Neural cell (in vitro differentiated cells): Measurements from ENCODE around the gene PHACTR4.
A peak's percentile ranks its signal among the peaks of the same experiment; 100 is the strongest.

Experiments
- EP300 ChIP-seq: fragments of 450-650 bp; conservative IDR thresholded peaks from 2 replicates; pipeline ENCODE4 v1.6.1; 2014; ENCODE audit warnings: antibody characterized with exemption, mild to moderate bottlenecking, moderate library complexity; ENCODE audit not compliant: poor library complexity, severe bottlenecking
- MXI1 ChIP-seq: fragments of 450-650 bp; conservative IDR thresholded peaks from 2 replicates; pipeline ENCODE4 v1.6.1; 2014; ENCODE audit warnings: antibody characterized with exemption, mild to moderate bottlenecking; ENCODE audit not compliant: poor library complexity, severe bottlenecking
- RAD21 ChIP-seq: fragments of 450-650 bp; conservative IDR thresholded peaks from 2 replicates; pipeline ENCODE4 v1.6.1; 2014; ENCODE audit warnings: antibody characterized with exemption, mild to moderate bottlenecking, moderate library complexity
- TAF1 ChIP-seq: IDR thresholded peaks from 2 replicates; pipeline ENCODE4 v1.6.1; 2012; ENCODE audit warnings: low read depth
- TF ChIP-seq, protein P1 (sequence below): fragments of 450-650 bp; IDR thresholded peaks from 2 replicates; pipeline ENCODE4 v1.5.1; 2014; ENCODE audit warnings: antibody characterized with exemption, mild to moderate bottlenecking, moderate library complexity; ENCODE audit not compliant: poor library complexity, severe bottlenecking
- TF ChIP-seq, protein P2 (sequence below): IDR thresholded peaks from 2 replicates; pipeline ENCODE4 v1.6.1; 2012; ENCODE audit warnings: borderline replicate concordance

DNA sequence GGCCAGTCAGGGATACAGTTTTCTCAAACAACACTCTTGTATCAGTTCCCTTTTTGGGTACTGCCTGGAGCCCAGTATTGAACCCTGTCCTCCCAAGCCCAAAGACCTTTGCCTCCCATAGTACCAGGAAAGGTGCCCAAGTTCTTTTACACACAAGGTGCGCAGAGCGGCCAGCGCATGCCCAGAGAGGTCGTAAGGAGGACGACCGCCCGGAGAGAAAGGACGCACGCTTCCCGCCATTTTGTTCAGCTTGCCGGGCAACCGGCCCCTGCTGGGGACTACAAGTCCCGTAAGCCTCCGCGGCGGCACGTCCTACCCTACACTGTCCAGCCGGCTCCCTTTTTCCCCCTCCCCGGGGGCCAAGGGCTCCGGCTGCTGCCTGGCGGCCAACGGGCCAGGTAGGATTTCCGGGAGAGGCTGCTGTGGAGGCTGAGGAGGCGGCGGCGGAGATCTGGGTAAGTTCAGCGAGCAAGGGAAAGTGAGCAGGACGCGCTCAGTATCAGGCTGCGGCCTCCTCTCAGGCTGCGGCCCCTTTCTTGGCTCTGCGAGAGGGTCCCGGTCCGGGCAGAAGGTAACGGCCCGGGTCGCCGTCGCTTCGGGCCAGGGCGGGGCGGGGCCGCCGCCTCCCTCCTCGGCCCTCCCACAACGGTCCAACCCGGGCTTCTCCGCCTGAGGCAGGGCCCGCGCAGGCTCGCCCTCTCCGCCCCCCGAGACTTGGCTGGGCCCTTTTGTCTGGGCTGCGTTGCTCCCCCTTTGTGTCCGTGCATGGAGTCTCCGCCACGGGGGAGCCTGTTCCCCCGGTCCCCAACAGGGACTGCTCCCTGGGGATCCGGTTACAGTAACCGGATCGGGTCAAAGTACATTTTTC is at the start of gene PHACTR4:
- TF ChIP-seq, protein P1, sequence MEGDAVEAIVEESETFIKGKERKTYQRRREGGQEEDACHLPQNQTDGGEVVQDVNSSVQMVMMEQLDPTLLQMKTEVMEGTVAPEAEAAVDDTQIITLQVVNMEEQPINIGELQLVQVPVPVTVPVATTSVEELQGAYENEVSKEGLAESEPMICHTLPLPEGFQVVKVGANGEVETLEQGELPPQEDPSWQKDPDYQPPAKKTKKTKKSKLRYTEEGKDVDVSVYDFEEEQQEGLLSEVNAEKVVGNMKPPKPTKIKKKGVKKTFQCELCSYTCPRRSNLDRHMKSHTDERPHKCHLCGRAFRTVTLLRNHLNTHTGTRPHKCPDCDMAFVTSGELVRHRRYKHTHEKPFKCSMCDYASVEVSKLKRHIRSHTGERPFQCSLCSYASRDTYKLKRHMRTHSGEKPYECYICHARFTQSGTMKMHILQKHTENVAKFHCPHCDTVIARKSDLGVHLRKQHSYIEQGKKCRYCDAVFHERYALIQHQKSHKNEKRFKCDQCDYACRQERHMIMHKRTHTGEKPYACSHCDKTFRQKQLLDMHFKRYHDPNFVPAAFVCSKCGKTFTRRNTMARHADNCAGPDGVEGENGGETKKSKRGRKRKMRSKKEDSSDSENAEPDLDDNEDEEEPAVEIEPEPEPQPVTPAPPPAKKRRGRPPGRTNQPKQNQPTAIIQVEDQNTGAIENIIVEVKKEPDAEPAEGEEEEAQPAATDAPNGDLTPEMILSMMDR: no peak
- TF ChIP-seq EP300: no peak
- TF ChIP-seq RAD21: no peak
- TF ChIP-seq TAF1: no peak
- TF ChIP-seq, protein P2, sequence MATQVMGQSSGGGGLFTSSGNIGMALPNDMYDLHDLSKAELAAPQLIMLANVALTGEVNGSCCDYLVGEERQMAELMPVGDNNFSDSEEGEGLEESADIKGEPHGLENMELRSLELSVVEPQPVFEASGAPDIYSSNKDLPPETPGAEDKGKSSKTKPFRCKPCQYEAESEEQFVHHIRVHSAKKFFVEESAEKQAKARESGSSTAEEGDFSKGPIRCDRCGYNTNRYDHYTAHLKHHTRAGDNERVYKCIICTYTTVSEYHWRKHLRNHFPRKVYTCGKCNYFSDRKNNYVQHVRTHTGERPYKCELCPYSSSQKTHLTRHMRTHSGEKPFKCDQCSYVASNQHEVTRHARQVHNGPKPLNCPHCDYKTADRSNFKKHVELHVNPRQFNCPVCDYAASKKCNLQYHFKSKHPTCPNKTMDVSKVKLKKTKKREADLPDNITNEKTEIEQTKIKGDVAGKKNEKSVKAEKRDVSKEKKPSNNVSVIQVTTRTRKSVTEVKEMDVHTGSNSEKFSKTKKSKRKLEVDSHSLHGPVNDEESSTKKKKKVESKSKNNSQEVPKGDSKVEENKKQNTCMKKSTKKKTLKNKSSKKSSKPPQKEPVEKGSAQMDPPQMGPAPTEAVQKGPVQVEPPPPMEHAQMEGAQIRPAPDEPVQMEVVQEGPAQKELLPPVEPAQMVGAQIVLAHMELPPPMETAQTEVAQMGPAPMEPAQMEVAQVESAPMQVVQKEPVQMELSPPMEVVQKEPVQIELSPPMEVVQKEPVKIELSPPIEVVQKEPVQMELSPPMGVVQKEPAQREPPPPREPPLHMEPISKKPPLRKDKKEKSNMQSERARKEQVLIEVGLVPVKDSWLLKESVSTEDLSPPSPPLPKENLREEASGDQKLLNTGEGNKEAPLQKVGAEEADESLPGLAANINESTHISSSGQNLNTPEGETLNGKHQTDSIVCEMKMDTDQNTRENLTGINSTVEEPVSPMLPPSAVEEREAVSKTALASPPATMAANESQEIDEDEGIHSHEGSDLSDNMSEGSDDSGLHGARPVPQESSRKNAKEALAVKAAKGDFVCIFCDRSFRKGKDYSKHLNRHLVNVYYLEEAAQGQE: peak; percentile 74
- peak; percentile 77 for TF ChIP-seq MXI1
